ENCODE results near the gene ABHD18.
"Not testable (repeated sequence)": the region's sequence is repeated elsewhere in the genome, so short reads cannot be mapped to it uniquely, and the experiment has no call there.

The ABHD18 gene

GRCh38 chr4:127965062-127965802 is at the start of gene ABHD18, which contains the start of gene MFSD8:
Gene ABHD18, plus strand, starts transcription at chr4:127965406. Its CDS starts 17,550 bp downstream, at chr4:127982956.
Gene MFSD8, minus strand, starts transcription at chr4:127965173. Its CDS starts 40 bp downstream, at chr4:127965133.
- peak; percentile 97 for DNase-seq

GRCh38 chr4:127916512-127916911 is 48.7 kb upstream of the ABHD18 start:
- DNase-seq: no peak

DNA sequence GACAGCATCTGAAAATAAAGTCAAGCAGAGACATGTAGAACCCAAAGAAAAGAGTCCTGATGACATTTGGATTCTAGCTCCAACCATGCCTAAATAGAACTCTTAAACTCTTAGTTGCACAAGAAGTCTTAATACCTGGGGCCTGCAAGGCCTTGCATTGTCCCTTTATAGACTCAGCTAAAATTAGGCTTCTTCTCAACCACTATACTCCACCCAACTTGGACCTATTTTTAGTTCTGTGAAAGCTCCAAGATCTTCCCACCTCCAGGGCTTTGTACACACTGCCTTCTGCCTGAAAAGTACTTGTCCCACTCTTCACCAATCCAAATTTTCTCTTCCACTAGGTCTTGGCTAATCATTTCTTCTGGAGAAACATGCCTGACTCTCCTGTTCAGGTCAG is 48.1 kb upstream of the ABHD18 start:
- no peak for DNase-seq

DNA sequence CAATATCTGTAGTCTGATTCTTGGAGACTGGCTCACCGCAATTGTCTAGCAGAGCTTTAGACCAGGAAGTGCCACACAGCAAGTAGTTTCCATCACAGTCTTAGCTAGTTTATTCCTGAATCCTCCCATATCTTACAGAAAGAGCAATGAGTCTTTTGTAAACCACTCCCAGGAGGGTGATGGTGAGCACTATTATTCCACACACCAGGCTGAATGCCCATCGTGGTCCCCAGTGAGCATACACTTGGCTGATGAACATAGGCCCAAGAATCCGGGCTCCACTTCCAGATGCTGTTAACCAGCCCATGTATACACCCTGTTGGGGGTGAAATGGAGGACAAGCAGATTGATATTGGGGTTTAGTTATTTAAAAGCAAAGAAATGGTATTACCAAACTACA is 44.7 kb upstream of the ABHD18 start:
- DNase-seq: no peak

- DNase-seq: no peak
Measured at GRCh38 chr4:127922226-127922625, 43.0 kb upstream of the ABHD18 start.

DNA sequence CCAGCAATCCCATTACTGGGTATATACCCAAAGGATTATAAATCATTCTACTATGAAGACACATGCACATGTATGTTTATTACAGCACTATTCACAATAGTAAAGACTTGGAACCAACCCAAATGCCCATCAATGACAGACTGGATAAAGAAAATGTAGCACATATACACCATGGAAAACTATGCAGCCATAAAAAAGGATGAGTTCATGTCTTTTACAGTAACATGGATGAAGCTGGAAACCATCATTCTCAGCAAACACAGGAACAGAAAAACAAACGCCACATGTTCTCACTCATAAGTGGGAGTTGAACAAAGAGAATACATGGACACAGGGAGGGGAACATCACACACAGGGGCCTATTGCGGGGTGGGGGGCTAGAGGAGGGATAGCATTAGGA is 39.5 kb upstream of the ABHD18 start:
- DNase-seq: not testable (repeated sequence)

- no peak for DNase-seq
Measured at GRCh38 chr4:127930175-127930574, 35.0 kb upstream of the ABHD18 start.

DNA sequence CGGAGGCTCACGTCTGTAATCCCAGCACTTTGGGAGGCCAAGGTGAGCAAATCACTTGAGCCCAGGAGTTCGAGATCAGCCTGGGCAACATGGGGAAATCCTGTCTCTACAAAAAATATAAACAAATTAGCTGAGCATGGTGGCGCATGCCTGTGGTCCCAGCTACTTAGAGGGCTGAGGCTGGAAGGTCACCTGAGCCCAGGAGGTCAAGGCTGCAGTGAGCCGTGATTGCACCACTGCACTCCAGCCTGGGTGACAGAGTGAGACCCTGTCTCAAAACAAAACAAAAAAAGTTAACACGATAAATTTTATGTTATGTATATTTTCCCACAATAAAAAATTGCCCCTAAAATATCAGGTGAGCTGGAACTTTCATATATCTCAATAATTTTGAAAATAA is 33.4 kb upstream of the ABHD18 start:
- DNase-seq: not testable (repeated sequence)

GRCh38 chr4:127936974-127937373 is 28.2 kb upstream of the ABHD18 start:
- peak; percentile 55 for DNase-seq

- no peak for DNase-seq
Measured at GRCh38 chr4:127957105-127957504, 8.1 kb upstream of the ABHD18 start.

DNA sequence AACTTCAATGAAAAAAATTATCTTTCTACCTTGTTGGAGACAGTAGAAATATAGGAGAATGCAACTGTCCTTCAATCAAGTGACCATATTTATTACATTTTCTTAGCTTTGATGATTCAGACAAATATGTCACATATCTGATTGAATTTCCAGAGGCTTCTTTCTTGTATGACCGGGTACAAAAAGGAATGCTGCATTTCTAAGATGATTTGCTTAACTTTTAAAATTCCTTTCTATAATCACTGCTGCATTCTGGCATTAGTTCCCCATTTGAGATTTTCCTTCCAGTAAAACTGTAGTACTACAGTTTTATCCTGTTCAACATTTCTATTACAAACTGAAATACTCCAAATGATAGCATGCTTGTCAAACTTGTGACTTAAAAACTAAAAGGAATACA is 5.4 kb upstream of the ABHD18 start:
- no peak for DNase-seq

DNA sequence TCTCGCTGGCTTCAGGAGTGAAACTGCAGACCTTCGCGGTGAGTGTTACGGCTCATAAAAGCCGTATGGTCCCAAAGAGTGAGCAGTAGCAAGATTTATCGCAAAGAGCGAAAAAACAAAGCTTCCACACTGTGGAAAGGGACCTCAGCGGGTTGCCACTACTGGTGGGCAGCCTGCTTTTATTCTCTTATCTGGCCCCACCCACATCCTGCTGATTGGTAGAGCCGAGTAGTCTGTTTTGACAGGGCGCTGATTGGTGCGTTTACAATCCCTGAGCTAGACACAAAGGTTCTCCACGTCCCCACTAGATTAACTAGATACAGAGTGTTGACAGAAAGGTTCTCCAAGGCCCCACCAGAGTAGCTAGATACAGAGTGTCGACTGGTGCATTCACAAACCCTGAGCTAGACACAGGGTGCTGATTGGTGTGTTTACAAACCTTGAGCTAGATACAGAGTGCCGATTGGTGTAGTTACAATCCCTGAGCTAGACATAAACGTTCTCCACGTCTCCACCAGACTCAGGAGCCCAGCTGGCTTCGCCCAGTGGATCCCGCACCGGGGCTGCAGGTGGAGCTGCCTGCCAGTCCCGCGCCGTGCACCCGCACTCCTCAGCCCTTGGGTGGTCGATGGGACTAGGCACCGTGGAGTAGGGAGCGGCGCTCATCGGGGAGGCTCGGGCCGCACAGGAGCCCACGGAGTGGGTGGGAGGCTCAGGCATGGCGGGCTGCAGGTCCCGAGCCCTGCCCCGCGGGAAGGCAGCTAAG is 1.4 kb upstream of the ABHD18 start:
- not testable (repeated sequence) for DNase-seq

- DNase-seq: not testable (repeated sequence)
Measured at GRCh38 chr4:127964426-127965061, 662 bp upstream of the ABHD18 start.

GRCh38 chr4:127965803-127966175 is 583 bp downstream of the ABHD18 start:
- DNase-seq: peak; percentile 80

DNA sequence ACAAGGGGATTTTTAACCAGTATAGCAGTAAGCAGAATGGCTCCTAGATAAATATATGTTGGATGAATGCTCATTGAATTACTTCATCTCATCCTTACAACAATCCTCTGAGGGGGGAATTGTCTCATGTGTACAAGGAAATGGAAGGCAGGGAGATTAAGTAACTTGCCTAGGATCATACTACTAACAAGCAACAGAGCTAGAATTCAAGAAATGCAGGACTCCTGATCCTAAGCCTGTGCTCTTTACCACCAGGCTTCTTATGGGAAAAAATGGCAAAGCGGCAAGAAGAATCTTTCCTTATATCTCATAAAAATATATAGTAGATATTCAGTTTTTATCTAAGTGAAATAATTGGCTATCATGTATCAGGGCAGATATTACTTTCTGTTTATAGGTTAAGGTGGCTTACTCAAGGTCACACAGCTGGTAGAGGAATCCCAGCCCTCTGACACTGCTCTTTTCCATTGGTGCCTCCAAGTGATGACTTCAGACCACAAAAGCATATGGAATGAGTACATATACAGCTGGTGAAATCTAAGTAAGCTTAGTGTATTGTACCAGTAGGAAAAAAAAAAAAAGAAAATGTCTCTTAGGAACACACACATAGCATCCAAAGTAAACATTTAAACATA is 2.1 kb downstream of the ABHD18 start:
- no peak for DNase-seq

DNA sequence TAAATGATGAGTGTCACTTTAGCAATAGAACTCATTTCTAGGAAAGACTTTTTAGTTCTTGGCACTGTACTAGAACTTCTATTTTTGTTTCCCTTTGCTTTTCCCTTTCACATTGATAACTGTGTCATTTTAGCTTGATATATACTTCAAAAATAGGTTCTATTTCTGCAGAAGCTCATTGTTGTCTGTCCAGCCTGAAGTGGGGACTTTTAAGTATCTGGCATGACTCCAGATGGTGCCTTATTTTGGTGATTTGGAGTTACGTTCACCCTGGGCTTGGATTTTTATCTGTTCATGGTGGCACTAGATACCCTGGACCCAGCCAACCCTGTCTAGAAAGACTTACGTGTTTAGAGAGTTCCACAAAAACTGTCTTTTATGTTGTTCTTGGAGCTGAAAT is 3.4 kb downstream of the ABHD18 start:
- DNase-seq: no peak

GRCh38 chr4:127970925-127971324 is 5.7 kb downstream of the ABHD18 start:
- not testable (repeated sequence) for DNase-seq

DNA sequence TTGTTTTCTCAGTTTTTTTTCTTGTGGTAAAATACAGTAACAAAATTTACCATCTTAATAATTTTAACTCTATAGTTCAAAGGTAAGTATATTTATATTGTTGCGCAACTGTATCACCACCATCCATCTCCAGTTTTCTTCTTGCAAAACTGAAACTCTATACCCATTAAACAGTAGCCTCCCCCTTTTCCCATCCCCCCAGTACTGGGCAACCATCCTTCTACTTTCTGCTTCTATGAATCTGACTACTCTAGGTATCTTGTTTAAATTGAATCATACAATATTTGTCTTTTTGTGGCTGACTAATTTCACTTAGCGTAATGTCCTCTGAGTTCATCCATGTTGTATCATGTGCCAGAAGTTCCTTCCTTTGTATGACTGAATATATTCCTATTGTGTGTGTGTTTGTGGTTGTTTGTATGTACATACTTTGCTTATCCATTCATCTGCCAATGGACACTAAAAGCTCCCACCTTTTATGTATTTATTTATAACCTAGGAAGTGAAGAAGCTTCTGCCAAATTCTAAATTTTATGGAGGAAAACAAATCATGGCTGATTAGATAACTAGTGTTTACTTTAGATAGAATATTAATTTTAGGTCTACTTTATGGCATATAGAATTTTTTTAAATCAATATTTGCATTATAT is 10.0 kb downstream of the ABHD18 start:
- no peak for DNase-seq

GRCh38 chr4:127978930-127979329 is 13.7 kb downstream of the ABHD18 start:
- DNase-seq: no peak

DNA sequence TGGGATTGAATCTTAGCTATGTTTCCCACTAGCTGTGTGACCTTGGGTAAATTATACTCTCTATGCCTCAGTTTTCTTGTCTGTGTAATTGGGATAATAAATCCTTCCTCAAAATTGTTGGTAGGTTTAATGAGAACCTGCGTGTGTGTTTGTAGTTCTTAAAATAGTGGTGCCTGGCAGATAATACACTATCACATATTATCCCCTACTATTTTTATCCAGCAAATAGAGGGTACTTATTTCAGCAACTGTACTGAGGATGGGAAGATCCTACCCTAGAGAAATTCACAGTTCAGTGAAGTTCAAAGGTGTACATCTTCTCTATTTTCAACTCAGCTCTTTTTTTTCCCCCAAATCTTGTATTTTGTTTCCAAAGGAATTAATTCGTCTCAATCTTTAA is 17.2 kb downstream of the ABHD18 start:
- no peak for DNase-seq

- DNase-seq: no peak
Measured at GRCh38 chr4:127985989-127986388, 20.8 kb downstream of the ABHD18 start.

DNA sequence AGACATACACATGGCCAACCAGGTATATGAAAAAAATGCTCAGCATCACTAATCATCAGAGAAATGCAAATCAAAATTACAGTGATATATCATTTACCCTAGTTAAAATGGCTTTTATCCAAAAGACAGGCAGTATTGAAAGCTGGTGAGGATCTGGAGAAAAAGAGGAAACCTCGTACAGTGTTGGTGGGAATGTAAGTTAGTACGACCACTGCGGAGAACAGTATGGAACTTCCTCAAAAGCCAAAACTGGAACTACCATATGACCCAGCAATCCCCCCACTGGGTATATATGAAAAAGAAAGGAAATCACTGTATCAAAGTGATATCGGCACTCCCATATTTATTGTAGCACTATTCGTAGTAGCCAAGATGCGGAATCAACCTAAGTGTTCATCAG is 23.4 kb downstream of the ABHD18 start:
- DNase-seq: no peak

DNA sequence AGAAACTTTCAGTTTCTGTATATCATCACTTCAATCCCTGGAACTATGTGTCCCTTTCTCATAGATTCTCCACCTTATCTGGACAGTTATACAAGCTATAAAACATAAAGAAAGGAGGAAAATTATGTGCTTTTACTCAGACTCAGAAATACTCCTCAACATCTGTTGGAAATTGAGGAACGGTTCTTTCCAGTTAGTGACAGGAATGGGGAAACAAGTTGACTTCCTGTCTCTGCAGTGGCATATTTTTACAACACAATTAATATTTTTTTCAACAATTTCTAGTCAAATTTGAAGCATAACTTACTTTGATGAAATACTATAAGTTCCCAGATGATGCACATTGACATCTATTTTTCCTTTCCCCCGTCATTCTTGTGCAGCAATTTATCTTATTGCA is 27.9 kb downstream of the ABHD18 start:
- DNase-seq: no peak
